Endothelial cell of umbilical vein (primary cell): Measurements from ENCODE around the gene C1QC. TPM values are rescaled to one million over a fixed set of nuclear protein-coding genes. Genes with fewer than 3 reads are reported as not detected.

Experiments
- BruUV-seq: library from RNA; stranded (reverse); fragments of 400-500 nt; replicated peaks from 2 replicates; lab custom pipeline; 2021; lab: Mats Ljungman, UMichigan
- CTCF ChIA-PET: fragments of 300-600, 350-600 bp; sonication (Branson Sonifier 250); formaldehyde crosslinking; loops from one replicate; lab custom pipeline; 2021; ENCODE audit warnings: antibody characterized with exemption, inconsistent platforms; lab: Charles Lee
- POLR2A ChIA-PET: fragments of 300-600, 350-600 bp; sonication (Branson Sonifier 250); formaldehyde crosslinking; loops from one replicate; lab custom pipeline; 2021; ENCODE audit warnings: antibody characterized with exemption, inconsistent platforms; lab: Charles Lee
- DNase-seq: peaks from one replicate; pipeline ENCODE4 v3.0.0-alpha.2; 2011; ENCODE audit warnings: low read depth, low spot score
- FAIRE-seq: peaks from 2 replicates; lab custom pipeline; 2011; peaks lifted over from hg19 to GRCh38; lab: Jason Lieb, UNC
- H2AFZ ChIP-seq: 2 replicates; pipeline ENCODE4 v1.6.0; 2012; ENCODE audit warnings: low read depth, low read length, control low read depth, inconsistent platforms
- H3K27ac ChIP-seq: 2 replicates; pipeline ENCODE4 v1.5.1; 2011; ENCODE audit warnings: low read depth, mild to moderate bottlenecking, control low read depth, low read length, moderate library complexity; ENCODE audit not compliant: insufficient read depth
- H3K27me3 ChIP-seq, 2 experiments: 2 replicates each; pipeline versions ENCODE4 v1.6.0 to v1.6.1; 2011; ENCODE audit warnings: low read length in 2 of 2, mixed read lengths in 1 of 2; ENCODE audit not compliant: control insufficient read depth in 2 of 2, insufficient read depth in 2 of 2
- H3K36me3 ChIP-seq, 2 experiments: 2 replicates in 1 of 2; 3 replicates in 1 of 2; pipeline ENCODE4 v1.5.1; 2011; ENCODE audit warnings: low read length in 2 of 2, mild to moderate bottlenecking in 1 of 2, moderate library complexity in 1 of 2; ENCODE audit not compliant: control insufficient read depth in 2 of 2, insufficient read depth in 2 of 2; ENCODE audit errors: extremely low read depth in 1 of 2
- H3K4me1 ChIP-seq: 3 replicates; pipeline ENCODE4 v1.5.1; 2011; ENCODE audit warnings: mild to moderate bottlenecking, low read length; ENCODE audit not compliant: control insufficient read depth, insufficient read depth; ENCODE audit errors: extremely low read depth
- H3K4me2 ChIP-seq: 2 replicates; pipeline ENCODE4 v1.6.1; 2011; ENCODE audit warnings: low read length, control low read depth, mixed read lengths; ENCODE audit not compliant: insufficient read depth
- H3K4me3 ChIP-seq, 3 experiments: fragments of 200-600 bp in 1 of 3; sonication (generic), shearing (Covaris generic) in 1 of 3; replicated peaks in 1 of 3; 2 replicates each; pipeline ENCODE4 v1.5.1; 2011 to 2016; ENCODE audit warnings: control low read depth in 3 of 3, low read length in 3 of 3, mild to moderate bottlenecking in 2 of 3, inconsistent platforms in 1 of 3, low read depth in 1 of 3, moderate library complexity in 1 of 3; ENCODE audit not compliant: insufficient read depth in 1 of 3
- H3K79me2 ChIP-seq: 2 replicates; pipeline ENCODE4 v1.6.0; 2012; ENCODE audit warnings: low read length, inconsistent platforms; ENCODE audit not compliant: control insufficient read depth, insufficient read depth
- H3K9ac ChIP-seq: replicated peaks from 2 replicates; pipeline ENCODE3; 2011; ENCODE audit warnings: low read length, control low read depth; ENCODE audit not compliant: insufficient read depth; ENCODE audit errors: extremely low read depth
- H3K9me1 ChIP-seq: replicated peaks from 3 replicates; pipeline ENCODE4 v1.6.0; 2011; ENCODE audit warnings: mild to moderate bottlenecking, low read length; ENCODE audit not compliant: control insufficient read depth, insufficient read depth; ENCODE audit errors: extremely low read depth
- H3K9me3 ChIP-seq: replicated peaks from 2 replicates; pipeline ENCODE4 v1.5.1; 2012; ENCODE audit warnings: low read length, inconsistent platforms; ENCODE audit not compliant: control insufficient read depth, insufficient read depth
- H4K20me1 ChIP-seq: replicated peaks from 2 replicates; pipeline ENCODE3; 2011; ENCODE audit warnings: mild to moderate bottlenecking, low read length; ENCODE audit not compliant: control insufficient read depth, insufficient read depth; ENCODE audit errors: extremely low read depth
- EZH2 ChIP-seq: IDR thresholded peaks from 2 replicates; pipeline ENCODE4 v1.6.1; 2012; ENCODE audit warnings: borderline replicate concordance, low read depth, mild to moderate bottlenecking, moderate library complexity, low read length, inconsistent platforms; ENCODE audit not compliant: severe bottlenecking
- FOS ChIP-seq: IDR thresholded peaks from 2 replicates; pipeline ENCODE4 v1.6.1; 2011; ENCODE audit warnings: mild to moderate bottlenecking, low read length, moderate library complexity, borderline replicate concordance; ENCODE audit not compliant: insufficient read depth
- GATA2 ChIP-seq: IDR thresholded peaks from 2 replicates; pipeline ENCODE4 v1.7.0; 2011; ENCODE audit warnings: low read depth, mild to moderate bottlenecking, moderate library complexity, mixed read lengths, low read length; ENCODE audit not compliant: insufficient read length, insufficient read depth
- JUN ChIP-seq: IDR thresholded peaks from 2 replicates; pipeline ENCODE4 v1.6.1; 2011; ENCODE audit warnings: borderline replicate concordance, low read depth; ENCODE audit not compliant: insufficient read length, insufficient read depth
- MYC ChIP-seq: IDR thresholded peaks from one replicate; pipeline ENCODE4 v1.6.1; 2011; ENCODE audit warnings: mild to moderate bottlenecking, low read depth, low read length
- POLR2A ChIP-seq: IDR thresholded peaks from 2 replicates; pipeline ENCODE4 v1.6.1; 2012; ENCODE audit warnings: low read depth, mild to moderate bottlenecking, control low read depth, low read length
- POLR2AphosphoS5 ChIP-seq: IDR thresholded peaks from 2 replicates; pipeline ENCODE4 v1.6.1; 2012; ENCODE audit warnings: low read depth, mild to moderate bottlenecking, control low read depth, low read length, moderate library complexity; ENCODE audit not compliant: insufficient read depth
- dilution Hi-C: fragments of 300-500 bp; cut with MboI; formaldehyde crosslinking; loops from one replicate; pipeline ENCODE4 v1.15.0; 2019; ENCODE audit warnings: low sequenced_read_pairs; ENCODE audit not compliant: extremely low pct_ligation_motif_present
- intact Hi-C: fragments of 100-400 bp; cut with micrococcal nuclease; formaldehyde crosslinking; loops from one replicate; pipeline ENCODE4 v1.10.0; 2022
- polyA plus RNA-seq, 4 experiments: library from polyadenylated mRNA; depleted of rRNA in 3 of 4; stranded (reverse) in 3 of 4; unstranded in 1 of 4; fragments of >200 nt; gene quantifications; 2 replicates each; pipeline versions ENCODE4 v1.2.1 to v1.2.3, GENCODE V29; 2011 to 2012; ENCODE audit warnings: missing spikeins in 1 of 4
- total RNA-seq: library from RNA; stranded (reverse); gene quantifications from 2 replicates; pipeline ENCODE4 v1.2.3, GENCODE V29; 2021
- TF ChIP-seq, protein P1 (sequence below): IDR thresholded peaks from 2 replicates; pipeline ENCODE4 v1.6.1; 2011; ENCODE audit not compliant: insufficient read depth, insufficient read length
- TF ChIP-seq, protein P2 (sequence below), 2 donors: IDR thresholded peaks; 1 replicate in 1 of 2; 2 replicates in 1 of 2; pipeline ENCODE4 v1.5.1; 2011; ENCODE audit warnings: low read length in 2 of 2, mild to moderate bottlenecking in 2 of 2, moderate library complexity in 2 of 2, control low read depth in 1 of 2, inconsistent platforms in 1 of 2, low read depth in 1 of 2; ENCODE audit not compliant: insufficient read depth in 1 of 2; ENCODE audit errors: extremely low read depth in 1 of 2

C1QC gene
- total and polyA plus RNA-seq, 2 donors (not counting 3 experiments of a cell fraction or from before 2014, with no cell fraction given) = not detected

DNA sequence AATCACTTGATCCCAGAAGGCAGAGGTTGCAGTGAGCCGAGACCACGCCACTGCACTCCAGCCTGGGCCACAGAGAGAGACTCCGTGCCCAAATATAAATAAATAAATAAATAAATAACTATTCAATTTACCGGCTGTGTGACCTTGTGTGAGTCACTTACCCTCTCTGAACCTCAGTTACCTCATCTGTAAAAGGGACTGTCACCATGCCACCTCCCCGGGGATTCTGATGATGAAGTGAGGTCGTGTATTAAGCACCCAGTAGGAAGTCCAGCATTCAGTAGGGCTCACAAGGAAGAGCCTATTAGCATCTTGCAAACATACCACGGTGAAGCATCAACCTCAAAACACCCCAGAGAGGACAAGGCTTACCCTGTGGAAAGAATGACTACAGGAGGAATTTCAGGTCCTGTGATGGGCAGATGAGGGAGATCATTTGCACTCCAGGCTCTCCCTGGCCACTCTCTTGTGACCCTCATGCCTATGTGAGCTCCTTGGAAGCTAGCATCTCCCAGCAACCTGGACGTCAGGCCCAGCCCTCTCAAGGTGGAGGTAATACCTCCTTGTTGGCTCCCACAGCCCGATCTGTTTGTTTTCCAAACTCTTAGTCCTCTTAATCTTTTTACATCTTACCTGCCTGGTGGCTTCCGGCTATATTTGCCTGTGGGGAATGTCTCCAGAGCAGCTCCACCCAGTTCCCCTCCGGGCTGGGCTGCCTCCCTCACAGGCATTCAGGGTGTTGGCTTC lies 14.6 kb upstream of the C1QC start:
- POLR2A ChIA-PET = no interaction called here
- FAIRE-seq (no peak), DNase-seq (no peak)
- Histone ChIP-seq H2AFZ (no peak overlapping the region), H3K9ac (no peak overlapping the region), H3K4me3 (no peak overlapping the region), H3K9me3 (no peaks in the 10 kb centered on the region), H3K27me3 (peaks cover 2 to 4% of the 10 kb centered on the region in 2 experiments), H4K20me1 (no peaks in the 10 kb centered on the region), H3K36me3 (no peaks in the 10 kb centered on the region), H3K4me2 (no peak overlapping the region), H3K4me1 (no peaks in the 10 kb centered on the region), H3K79me2 (no peaks in the 10 kb centered on the region), H3K9me1 (no peaks in the 10 kb centered on the region), H3K27ac (no peak overlapping the region)
- TF ChIP-seq GATA2 = no peak
- no peak for TF ChIP-seq FOS
- TF ChIP-seq, protein P1, sequence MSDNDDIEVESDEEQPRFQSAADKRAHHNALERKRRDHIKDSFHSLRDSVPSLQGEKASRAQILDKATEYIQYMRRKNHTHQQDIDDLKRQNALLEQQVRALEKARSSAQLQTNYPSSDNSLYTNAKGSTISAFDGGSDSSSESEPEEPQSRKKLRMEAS = no peak
- TF ChIP-seq MYC = no peak
- no peak for TF ChIP-seq POLR2AphosphoS5
- TF ChIP-seq JUN = no peak
- TF ChIP-seq, protein P2, sequence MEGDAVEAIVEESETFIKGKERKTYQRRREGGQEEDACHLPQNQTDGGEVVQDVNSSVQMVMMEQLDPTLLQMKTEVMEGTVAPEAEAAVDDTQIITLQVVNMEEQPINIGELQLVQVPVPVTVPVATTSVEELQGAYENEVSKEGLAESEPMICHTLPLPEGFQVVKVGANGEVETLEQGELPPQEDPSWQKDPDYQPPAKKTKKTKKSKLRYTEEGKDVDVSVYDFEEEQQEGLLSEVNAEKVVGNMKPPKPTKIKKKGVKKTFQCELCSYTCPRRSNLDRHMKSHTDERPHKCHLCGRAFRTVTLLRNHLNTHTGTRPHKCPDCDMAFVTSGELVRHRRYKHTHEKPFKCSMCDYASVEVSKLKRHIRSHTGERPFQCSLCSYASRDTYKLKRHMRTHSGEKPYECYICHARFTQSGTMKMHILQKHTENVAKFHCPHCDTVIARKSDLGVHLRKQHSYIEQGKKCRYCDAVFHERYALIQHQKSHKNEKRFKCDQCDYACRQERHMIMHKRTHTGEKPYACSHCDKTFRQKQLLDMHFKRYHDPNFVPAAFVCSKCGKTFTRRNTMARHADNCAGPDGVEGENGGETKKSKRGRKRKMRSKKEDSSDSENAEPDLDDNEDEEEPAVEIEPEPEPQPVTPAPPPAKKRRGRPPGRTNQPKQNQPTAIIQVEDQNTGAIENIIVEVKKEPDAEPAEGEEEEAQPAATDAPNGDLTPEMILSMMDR (IDR thresholded peaks at IDR 0.05; ENCODE audit: extremely low read depth in 1 of 2, insufficient read depth in 1 of 2, low read depth in 1 of 2, low read length in 2 of 2) = no peak
- no peak for TF ChIP-seq EZH2
- no peak for TF ChIP-seq POLR2A
- intact Hi-C loops (no loop called here), dilution Hi-C loops (no loop called here)
- no TSS peak for BruUV-seq
- CTCF ChIA-PET = interaction anchor here (0.7 kb wide), 1 partner anchor 324 kb away, joined by 3 read pairs; no protein-coding TSS in a partner anchor
